ENCODE data around the gene ICE1. TPM values are rescaled to one million over a fixed set of nuclear protein-coding genes. Genes with fewer than 3 reads are reported as not detected.

ICE1 gene
- 13.4 to 18.4 TPM (median 15.8 TPM) in 3 replicates for polyA plus RNA-seq
- polyA plus RNA-seq (2011; ENCODE audit: low read depth): 13.0 TPM
- 7.3 and 13.8 TPM in 2 replicates for polyA plus RNA-seq (2011; cell fraction: cytosol; rRNA removed)
- polyA plus RNA-seq (2011; cell fraction: nucleus; rRNA removed): 21.6 and 29.8 TPM in 2 replicates
- polyA plus RNA-seq (2012; ENCODE audit: low replicate concordance): 6.5 and 13.9 TPM in 2 replicates
- polyA minus RNA-seq: 12.4 to 43.2 TPM (median 28.5 TPM) in 3 replicates
- polyA minus RNA-seq (2011; cell fraction: cytosol; rRNA and poly(A)+ RNA removed): 13.2 TPM
- 31.8 and 51.5 TPM in 2 replicates for polyA minus RNA-seq (2011; cell fraction: nucleus; rRNA and poly(A)+ RNA removed)

- Histone ChIP-seq H3K36me3 (ENCODE audit: control insufficient read depth in 2 of 2, extremely low read depth in 1 of 2, insufficient read depth in 2 of 2, low read length in 2 of 2) (no peaks in the 10 kb centered on the region), H3K9me3 (ENCODE audit: control insufficient read depth, low read depth, low read length) (no peaks in the 10 kb centered on the region), H3K79me2 (ENCODE audit: control insufficient read depth, insufficient read depth, low read length) (peaks cover 46% of the 10 kb centered on the region), H3K27me3 (ENCODE audit: control insufficient read depth, extremely low read depth, insufficient read depth, low read length) (no peaks in the 10 kb centered on the region), H4K20me1 (ENCODE audit: control insufficient read depth, extremely low read depth, insufficient read depth, low read length) (peaks cover 4% of the 10 kb centered on the region), H3K9me1 (ENCODE audit: control insufficient read depth, extremely low read depth, insufficient read depth, low read length) (no peaks in the 10 kb centered on the region), H2AFZ (ENCODE audit: control insufficient read depth, low read length) (peak within 1 kb of the TSS; percentile 94), H3K27ac (ENCODE audit: control insufficient read depth, insufficient read depth, low read length) (peak within 1 kb of the TSS; percentile 86), H3K9ac (ENCODE audit: control insufficient read depth, extremely low read depth, insufficient read depth, low read length) (peak within 1 kb of the TSS; percentile 79), H3K4me3 (ENCODE audit: control insufficient read depth in 2 of 3, extremely low read depth in 1 of 3, insufficient read depth in 2 of 3, low read depth in 1 of 3, low read length in 3 of 3) (peak within 1 kb of the TSS; percentile 78 to 95 (median 87)), H3K4me2 (ENCODE audit: control insufficient read depth, extremely low read depth, insufficient read depth, low read depth, low read length) (peak within 1 kb of the TSS; percentile 97), H3K4me1 (ENCODE audit: control insufficient read depth, extremely low read depth, insufficient read depth, low read length) (peaks cover 25% of the 10 kb centered on the region)
- dilution Hi-C loops (cut with MboI; ENCODE audit: extremely low pct_ligation_motif_present, low sequenced_read_pairs): no loop called here
- TF ChIP-seq EZH2 (IDR thresholded peaks at IDR 0.05; ENCODE audit: low read length) (no peak), CTCF (optimal IDR thresholded peaks at IDR 0.05 in 1 of 3, IDR thresholded peaks at IDR 0.05 in 1 of 3, conservative IDR thresholded peaks at IDR 0.05 in 1 of 3; ENCODE audit: extremely low read depth in 1 of 3, insufficient read depth in 2 of 3, low read length in 3 of 3) (no peak)
- FAIRE-seq: peak; percentile 5
- DNase-seq (ENCODE audit: low read depth, low spot score): peak; percentile 92
These were observed at the start of gene ICE1 for GRCh38 chr5:5421961-5422818. Gene ICE1, plus strand, starts transcription at chr5:5422677. Its CDS starts 239 bp downstream, at chr5:5422916.

- no peaks in the 10 kb centered on the region for H4K20me1 ChIP-seq (ENCODE audit: control insufficient read depth, extremely low read depth, insufficient read depth, low read length)
- no peak for FAIRE-seq
- dilution Hi-C loops (cut with MboI; ENCODE audit: extremely low pct_ligation_motif_present, low sequenced_read_pairs): no loop called here
- H3K9me3 ChIP-seq (ENCODE audit: control insufficient read depth, low read depth, low read length): no peaks in the 10 kb centered on the region
- no peak overlapping the region for H3K27ac ChIP-seq (ENCODE audit: control insufficient read depth, insufficient read depth, low read length)
- H3K4me2 ChIP-seq (ENCODE audit: control insufficient read depth, extremely low read depth, insufficient read depth, low read depth, low read length): no peak overlapping the region
- DNase-seq (ENCODE audit: low read depth, low spot score): no peak
- H3K9ac ChIP-seq (ENCODE audit: control insufficient read depth, extremely low read depth, insufficient read depth, low read length): no peak overlapping the region
- no peak overlapping the region for H2AFZ ChIP-seq (ENCODE audit: control insufficient read depth, low read length)
- H3K9me1 ChIP-seq (ENCODE audit: control insufficient read depth, extremely low read depth, insufficient read depth, low read length): no peaks in the 10 kb centered on the region
- H3K27me3 ChIP-seq (ENCODE audit: control insufficient read depth, extremely low read depth, insufficient read depth, low read length): no peaks in the 10 kb centered on the region
- TF ChIP-seq EZH2 (IDR thresholded peaks at IDR 0.05; ENCODE audit: low read length) (no peak), CTCF (optimal IDR thresholded peaks at IDR 0.05 in 1 of 3, IDR thresholded peaks at IDR 0.05 in 1 of 3, conservative IDR thresholded peaks at IDR 0.05 in 1 of 3; ENCODE audit: extremely low read depth in 1 of 3, insufficient read depth in 2 of 3, low read length in 3 of 3) (no peak)
- H3K36me3 ChIP-seq (ENCODE audit: control insufficient read depth in 2 of 2, extremely low read depth in 1 of 2, insufficient read depth in 2 of 2, low read length in 2 of 2): no peaks in the 10 kb centered on the region
- H3K4me3 ChIP-seq (ENCODE audit: control insufficient read depth in 2 of 3, extremely low read depth in 1 of 3, insufficient read depth in 2 of 3, low read depth in 1 of 3, low read length in 3 of 3): no peak overlapping the region
- no peaks in the 10 kb centered on the region for H3K79me2 ChIP-seq (ENCODE audit: control insufficient read depth, insufficient read depth, low read length)
- no peaks in the 10 kb centered on the region for H3K4me1 ChIP-seq (ENCODE audit: control insufficient read depth, extremely low read depth, insufficient read depth, low read length)
These were observed 49.5 kb upstream of the ICE1 start for GRCh38 chr5:5372930-5373329.
